ENCODE results near the gene PDP2. TPM values are rescaled to one million over a fixed set of nuclear protein-coding genes. Genes with fewer than 3 reads are reported as not detected.

The PDP2 gene
- total RNA-seq, 3 donors from 2014 or later (not counting 1 experiment from before 2014, with no cell fraction given): 10.2 to 16.5 (median 11.0) TPM

- 86% methylated on average over 15 of the region's 16 CpGs for WGBS (ENCODE audit: insufficient coverage)
- Mint-ChIP-seq H3K36me3 (no peaks in the 10 kb centered on the region), H3K9me3 (no peaks in the 10 kb centered on the region), H3K4me3 (no peak overlapping the region), H3K27me3 (ENCODE audit: low read depth in 2 of 2) (no peaks in the 10 kb centered on the region), H3K27ac (no peak overlapping the region), H3K4me1 (peaks cover 0 to 8% of the 10 kb centered on the region in 2 donors)
- TF ChIP-seq, protein P1, sequence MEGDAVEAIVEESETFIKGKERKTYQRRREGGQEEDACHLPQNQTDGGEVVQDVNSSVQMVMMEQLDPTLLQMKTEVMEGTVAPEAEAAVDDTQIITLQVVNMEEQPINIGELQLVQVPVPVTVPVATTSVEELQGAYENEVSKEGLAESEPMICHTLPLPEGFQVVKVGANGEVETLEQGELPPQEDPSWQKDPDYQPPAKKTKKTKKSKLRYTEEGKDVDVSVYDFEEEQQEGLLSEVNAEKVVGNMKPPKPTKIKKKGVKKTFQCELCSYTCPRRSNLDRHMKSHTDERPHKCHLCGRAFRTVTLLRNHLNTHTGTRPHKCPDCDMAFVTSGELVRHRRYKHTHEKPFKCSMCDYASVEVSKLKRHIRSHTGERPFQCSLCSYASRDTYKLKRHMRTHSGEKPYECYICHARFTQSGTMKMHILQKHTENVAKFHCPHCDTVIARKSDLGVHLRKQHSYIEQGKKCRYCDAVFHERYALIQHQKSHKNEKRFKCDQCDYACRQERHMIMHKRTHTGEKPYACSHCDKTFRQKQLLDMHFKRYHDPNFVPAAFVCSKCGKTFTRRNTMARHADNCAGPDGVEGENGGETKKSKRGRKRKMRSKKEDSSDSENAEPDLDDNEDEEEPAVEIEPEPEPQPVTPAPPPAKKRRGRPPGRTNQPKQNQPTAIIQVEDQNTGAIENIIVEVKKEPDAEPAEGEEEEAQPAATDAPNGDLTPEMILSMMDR (IDR thresholded peaks at IDR 0.05): no peak
- H3K27me3 ChIP-seq (ENCODE audit: control insufficient read depth, insufficient read depth, low read length): no peaks in the 10 kb centered on the region
- H3K9me3 ChIP-seq (ENCODE audit: control insufficient read depth, insufficient read depth, low read length): no peaks in the 10 kb centered on the region
- H3K4me3 ChIP-seq (ENCODE audit: low read length): no peak overlapping the region
- H3K27ac ChIP-seq (ENCODE audit: low read length): no peak overlapping the region
- intact Hi-C loops (cut with micrococcal nuclease): no loop called here
- no peak for ATAC-seq
- DNase-seq: no peak
- no peaks in the 10 kb centered on the region for H3K36me3 ChIP-seq (ENCODE audit: control insufficient read depth, insufficient read depth, low read length)
- no peaks in the 10 kb centered on the region for H3K4me1 ChIP-seq (ENCODE audit: control insufficient read depth, insufficient read depth, low read length)
These were observed 24.7 kb downstream of the PDP2 start for GRCh38 chr16:66904846-66905632.

GRCh38 chr16:66905633-66906539 lies 25.6 kb downstream of the PDP2 start:
- TF ChIP-seq, protein P1 (IDR thresholded peaks at IDR 0.05): no peak
- intact Hi-C loops (cut with micrococcal nuclease): no loop called here
- Histone ChIP-seq H3K4me3 (ENCODE audit: low read length) (no peak overlapping the region), H3K27me3 (ENCODE audit: control insufficient read depth, insufficient read depth, low read length) (no peaks in the 10 kb centered on the region), H3K9me3 (ENCODE audit: control insufficient read depth, insufficient read depth, low read length) (no peaks in the 10 kb centered on the region), H3K36me3 (ENCODE audit: control insufficient read depth, insufficient read depth, low read length) (no peaks in the 10 kb centered on the region), H3K27ac (ENCODE audit: low read length) (no peak overlapping the region), H3K4me1 (ENCODE audit: control insufficient read depth, insufficient read depth, low read length) (no peaks in the 10 kb centered on the region)
- no peak overlapping the region for H3K4me3 Mint-ChIP-seq
- no peaks in the 10 kb centered on the region for H3K27me3 Mint-ChIP-seq (ENCODE audit: low read depth in 2 of 2)
- DNase-seq: peak in 1 of 2 donors; percentile 62
- H3K4me1 Mint-ChIP-seq: peaks cover 0 to 8% of the 10 kb centered on the region in 2 donors
- H3K9me3 Mint-ChIP-seq: no peaks in the 10 kb centered on the region
- peak overlapping the region in 1 of 2 donors; percentile 5 for H3K27ac Mint-ChIP-seq
- WGBS (ENCODE audit: insufficient coverage): 82% methylated on average over 11 of the region's 11 CpGs
- ATAC-seq: no peak
- no peaks in the 10 kb centered on the region for H3K36me3 Mint-ChIP-seq

GRCh38 chr16:66906916-66907836 lies 26.9 kb downstream of the PDP2 start:
- intact Hi-C loops (cut with micrococcal nuclease): no loop called here
- no peak overlapping the region for H3K4me3 ChIP-seq (ENCODE audit: low read length)
- H3K27me3 ChIP-seq (ENCODE audit: control insufficient read depth, insufficient read depth, low read length): no peaks in the 10 kb centered on the region
- peaks cover 0 to 8% of the 10 kb centered on the region in 2 donors for H3K4me1 Mint-ChIP-seq
- no peak overlapping the region for H3K27ac ChIP-seq (ENCODE audit: low read length)
- no peaks in the 10 kb centered on the region for H3K4me1 ChIP-seq (ENCODE audit: control insufficient read depth, insufficient read depth, low read length)
- no peaks in the 10 kb centered on the region for H3K36me3 Mint-ChIP-seq
- ATAC-seq: no peak
- no peaks in the 10 kb centered on the region for H3K27me3 Mint-ChIP-seq (ENCODE audit: low read depth in 2 of 2)
- no peaks in the 10 kb centered on the region for H3K9me3 ChIP-seq (ENCODE audit: control insufficient read depth, insufficient read depth, low read length)
- TF ChIP-seq, protein P1 (IDR thresholded peaks at IDR 0.05): no peak
- no peak overlapping the region for H3K4me3 Mint-ChIP-seq
- no peak overlapping the region for H3K27ac Mint-ChIP-seq
- no peaks in the 10 kb centered on the region for H3K9me3 Mint-ChIP-seq
- no peak for DNase-seq
- 77% methylated on average over 7 of the region's 7 CpGs for WGBS (ENCODE audit: insufficient coverage)
- no peaks in the 10 kb centered on the region for H3K36me3 ChIP-seq (ENCODE audit: control insufficient read depth, insufficient read depth, low read length)

All from natural killer cell (primary cell).